ENCODE data around the gene MAP3K19. TPM values are rescaled to one million over a fixed set of nuclear protein-coding genes. Genes with fewer than 3 reads are reported as not detected.

MAP3K19 gene
- polyA plus RNA-seq, 1 donor (not counting 4 experiments of a cell fraction or from before 2014, with no cell fraction given): not detected

GRCh38 chr2:134982603-134983002 lies 64.6 kb downstream of the MAP3K19 start:
- no peaks in the 10 kb centered on the region for H3K79me2 ChIP-seq (ENCODE audit: control insufficient read depth, insufficient read depth, low read length)
- DNase-seq (ENCODE audit: low read depth, low spot score) (no peak), FAIRE-seq (no peak)
- no peaks in the 10 kb centered on the region for H3K36me3 ChIP-seq (ENCODE audit: control insufficient read depth in 2 of 2, extremely low read depth in 1 of 2, insufficient read depth in 2 of 2, low read length in 2 of 2)
- no peak overlapping the region for H3K27ac ChIP-seq (ENCODE audit: control insufficient read depth, insufficient read depth, low read length)
- dilution Hi-C loops (cut with MboI; ENCODE audit: extremely low pct_ligation_motif_present, low sequenced_read_pairs): no loop called here
- no peak overlapping the region for H3K4me3 ChIP-seq (ENCODE audit: control insufficient read depth in 2 of 3, extremely low read depth in 1 of 3, insufficient read depth in 2 of 3, low read depth in 1 of 3, low read length in 3 of 3)
- no peak overlapping the region for H2AFZ ChIP-seq (ENCODE audit: control insufficient read depth, low read length)
- no peaks in the 10 kb centered on the region for H3K9me3 ChIP-seq (ENCODE audit: control insufficient read depth, low read depth, low read length)
- H3K4me1 ChIP-seq (ENCODE audit: control insufficient read depth, extremely low read depth, insufficient read depth, low read length): no peaks in the 10 kb centered on the region
- no peaks in the 10 kb centered on the region for H3K9me1 ChIP-seq (ENCODE audit: control insufficient read depth, extremely low read depth, insufficient read depth, low read length)
- no peaks in the 10 kb centered on the region for H4K20me1 ChIP-seq (ENCODE audit: control insufficient read depth, extremely low read depth, insufficient read depth, low read length)
- TF ChIP-seq CTCF (optimal IDR thresholded peaks at IDR 0.05 in 1 of 3, IDR thresholded peaks at IDR 0.05 in 1 of 3, conservative IDR thresholded peaks at IDR 0.05 in 1 of 3; ENCODE audit: extremely low read depth in 1 of 3, insufficient read depth in 2 of 3, low read length in 3 of 3): no peak
- no peak for TF ChIP-seq EZH2 (IDR thresholded peaks at IDR 0.05; ENCODE audit: low read length)
- no peaks in the 10 kb centered on the region for H3K27me3 ChIP-seq (ENCODE audit: control insufficient read depth, extremely low read depth, insufficient read depth, low read length)
- H3K4me2 ChIP-seq (ENCODE audit: control insufficient read depth, extremely low read depth, insufficient read depth, low read depth, low read length): no peak overlapping the region
- H3K9ac ChIP-seq (ENCODE audit: control insufficient read depth, extremely low read depth, insufficient read depth, low read length): no peak overlapping the region

- H3K4me1 ChIP-seq (ENCODE audit: control insufficient read depth, extremely low read depth, insufficient read depth, low read length): no peaks in the 10 kb centered on the region
- H3K9me1 ChIP-seq (ENCODE audit: control insufficient read depth, extremely low read depth, insufficient read depth, low read length): no peaks in the 10 kb centered on the region
- no peak for DNase-seq (ENCODE audit: low read depth, low spot score)
- H3K36me3 ChIP-seq (ENCODE audit: control insufficient read depth in 2 of 2, extremely low read depth in 1 of 2, insufficient read depth in 2 of 2, low read length in 2 of 2): no peaks in the 10 kb centered on the region
- H3K9ac ChIP-seq (ENCODE audit: control insufficient read depth, extremely low read depth, insufficient read depth, low read length): no peak overlapping the region
- H3K79me2 ChIP-seq (ENCODE audit: control insufficient read depth, insufficient read depth, low read length): no peaks in the 10 kb centered on the region
- H4K20me1 ChIP-seq (ENCODE audit: control insufficient read depth, extremely low read depth, insufficient read depth, low read length): no peaks in the 10 kb centered on the region
- H3K4me3 ChIP-seq (ENCODE audit: control insufficient read depth in 2 of 3, extremely low read depth in 1 of 3, insufficient read depth in 2 of 3, low read depth in 1 of 3, low read length in 3 of 3): no peak overlapping the region
- no peak for FAIRE-seq
- no peaks in the 10 kb centered on the region for H3K27me3 ChIP-seq (ENCODE audit: control insufficient read depth, extremely low read depth, insufficient read depth, low read length)
- H2AFZ ChIP-seq (ENCODE audit: control insufficient read depth, low read length): no peak overlapping the region
- H3K4me2 ChIP-seq (ENCODE audit: control insufficient read depth, extremely low read depth, insufficient read depth, low read depth, low read length): no peak overlapping the region
- H3K27ac ChIP-seq (ENCODE audit: control insufficient read depth, insufficient read depth, low read length): no peak overlapping the region
- H3K9me3 ChIP-seq (ENCODE audit: control insufficient read depth, low read depth, low read length): no peaks in the 10 kb centered on the region
- TF ChIP-seq CTCF (optimal IDR thresholded peaks at IDR 0.05 in 1 of 3, IDR thresholded peaks at IDR 0.05 in 1 of 3, conservative IDR thresholded peaks at IDR 0.05 in 1 of 3; ENCODE audit: extremely low read depth in 1 of 3, insufficient read depth in 2 of 3, low read length in 3 of 3): no peak
- no peak for TF ChIP-seq EZH2 (IDR thresholded peaks at IDR 0.05; ENCODE audit: low read length)
- dilution Hi-C loops (cut with MboI; ENCODE audit: extremely low pct_ligation_motif_present, low sequenced_read_pairs): no loop called here
Measured at GRCh38 chr2:134980639-134981038, 66.6 kb downstream of the MAP3K19 start.
